IPS-18c (cell line): ENCODE data around the gene HSP90AA1.
A peak's percentile ranks its signal among the peaks of the same experiment; 100 is the strongest.
"Not testable (repeated sequence)": the region's sequence is repeated elsewhere in the genome, so short reads cannot be mapped to it uniquely, and the experiment has no call there.

Experiments
- H3K4me3 ChIP-seq: 2 replicates; pipeline ENCODE4 v1.7.0; 2013; ENCODE audit warnings: low read depth, mild to moderate bottlenecking, low read length, moderate library complexity; ENCODE audit not compliant: insufficient read depth
- H3K9me3 ChIP-seq: one replicate; pipeline ENCODE4 v1.6.1; 2013; ENCODE audit warnings: mild to moderate bottlenecking, low read length, moderate library complexity; ENCODE audit not compliant: control insufficient read depth, insufficient read depth

The HSP90AA1 gene

GRCh38 chr14:102086972-102087761 lies at the start of gene HSP90AA1:
TSS of gene HSP90AA1 (minus strand) at chr14:102087044. CDS start at chr14:102086378, 666 bp downstream.
- Histone ChIP-seq H3K4me3 (peak within 1 kb of the TSS; percentile 74), H3K9me3 (no peaks in the 10 kb centered on the region)

GRCh38 chr14:102135456-102135855 lies 48.6 kb upstream of the HSP90AA1 start:
- not testable (repeated sequence) for H3K4me3 ChIP-seq, H3K9me3 ChIP-seq

- H3K9me3 ChIP-seq, H3K4me3 ChIP-seq: not testable (repeated sequence)
Measured at GRCh38 chr14:102134719-102135118, 47.9 kb upstream of the HSP90AA1 start.

- not testable (repeated sequence) for H3K4me3 ChIP-seq
Measured at GRCh38 chr14:102134021-102134420, 47.2 kb upstream of the HSP90AA1 start.

GRCh38 chr14:102131741-102132140 lies 44.9 kb upstream of the HSP90AA1 start:
- H3K4me3 ChIP-seq: no peak overlapping the region
- no peaks in the 10 kb centered on the region for H3K9me3 ChIP-seq

More at GRCh38 chr14:102134021-102134420, 47.2 kb upstream of the HSP90AA1 start:
- not testable (repeated sequence) for H3K9me3 ChIP-seq

GRCh38 chr14:102126807-102127455 lies 40.1 kb upstream of the HSP90AA1 start:
- H3K9me3 ChIP-seq: no peaks in the 10 kb centered on the region
- no peak overlapping the region for H3K4me3 ChIP-seq

GRCh38 chr14:102125546-102125945 lies 38.7 kb upstream of the HSP90AA1 start:
- Histone ChIP-seq H3K9me3 (no peaks in the 10 kb centered on the region), H3K4me3 (no peak overlapping the region)

- Histone ChIP-seq H3K9me3 (no peaks in the 10 kb centered on the region), H3K4me3 (no peak overlapping the region)
Measured at GRCh38 chr14:102124419-102124818, 37.6 kb upstream of the HSP90AA1 start.

GRCh38 chr14:102121567-102121966 lies 34.7 kb upstream of the HSP90AA1 start:
- Histone ChIP-seq H3K4me3 (no peak overlapping the region), H3K9me3 (no peaks in the 10 kb centered on the region)

GRCh38 chr14:102120888-102121287 lies 34.0 kb upstream of the HSP90AA1 start:
- H3K9me3 ChIP-seq: peaks cover 2% of the 10 kb centered on the region

GRCh38 chr14:102117852-102118251 lies 31.0 kb upstream of the HSP90AA1 start:
- H3K9me3 ChIP-seq: peaks cover 2% of the 10 kb centered on the region
- no peak overlapping the region for H3K4me3 ChIP-seq

More at GRCh38 chr14:102120888-102121287, 34.0 kb upstream of the HSP90AA1 start:
- no peak overlapping the region for H3K4me3 ChIP-seq

- no peak overlapping the region for H3K4me3 ChIP-seq
- peaks cover 2% of the 10 kb centered on the region for H3K9me3 ChIP-seq
Measured at GRCh38 chr14:102116361-102117180, 29.7 kb upstream of the HSP90AA1 start.

GRCh38 chr14:102111101-102111500 lies 24.3 kb upstream of the HSP90AA1 start:
- Histone ChIP-seq H3K4me3 (no peak overlapping the region), H3K9me3 (peaks cover 9% of the 10 kb centered on the region)

GRCh38 chr14:102109332-102109731 lies 22.5 kb upstream of the HSP90AA1 start:
- H3K9me3 ChIP-seq, H3K4me3 ChIP-seq: not testable (repeated sequence)

GRCh38 chr14:102105369-102105768 lies 18.5 kb upstream of the HSP90AA1 start:
- H3K9me3 ChIP-seq: peaks cover 2% of the 10 kb centered on the region

GRCh38 chr14:102103062-102103695 lies 16.3 kb upstream of the HSP90AA1 start:
- H3K4me3 ChIP-seq: no peak overlapping the region

More at GRCh38 chr14:102105369-102105768, 18.5 kb upstream of the HSP90AA1 start:
- H3K4me3 ChIP-seq: no peak overlapping the region

More at GRCh38 chr14:102103062-102103695, 16.3 kb upstream of the HSP90AA1 start:
- no peaks in the 10 kb centered on the region for H3K9me3 ChIP-seq
